B cell (primary cell): ENCODE data around the gene LAPTM4A.

Experiments used
- EZH2 ChIP-seq: IDR thresholded peaks from 2 replicates; pipeline ENCODE4 v1.6.1; 2012; ENCODE audit warnings: borderline replicate concordance, low read depth, mild to moderate bottlenecking, moderate library complexity, low read length; ENCODE audit not compliant: insufficient read depth, poor library complexity, severe bottlenecking
- TF ChIP-seq, protein P1 (sequence below): fragments of 200-600 bp; IDR thresholded peaks from one replicate; pipeline ENCODE4 v1.8.0; 2022; ENCODE audit warnings: antibody characterized with exemption, mild to moderate bottlenecking

- TF ChIP-seq, protein P1, sequence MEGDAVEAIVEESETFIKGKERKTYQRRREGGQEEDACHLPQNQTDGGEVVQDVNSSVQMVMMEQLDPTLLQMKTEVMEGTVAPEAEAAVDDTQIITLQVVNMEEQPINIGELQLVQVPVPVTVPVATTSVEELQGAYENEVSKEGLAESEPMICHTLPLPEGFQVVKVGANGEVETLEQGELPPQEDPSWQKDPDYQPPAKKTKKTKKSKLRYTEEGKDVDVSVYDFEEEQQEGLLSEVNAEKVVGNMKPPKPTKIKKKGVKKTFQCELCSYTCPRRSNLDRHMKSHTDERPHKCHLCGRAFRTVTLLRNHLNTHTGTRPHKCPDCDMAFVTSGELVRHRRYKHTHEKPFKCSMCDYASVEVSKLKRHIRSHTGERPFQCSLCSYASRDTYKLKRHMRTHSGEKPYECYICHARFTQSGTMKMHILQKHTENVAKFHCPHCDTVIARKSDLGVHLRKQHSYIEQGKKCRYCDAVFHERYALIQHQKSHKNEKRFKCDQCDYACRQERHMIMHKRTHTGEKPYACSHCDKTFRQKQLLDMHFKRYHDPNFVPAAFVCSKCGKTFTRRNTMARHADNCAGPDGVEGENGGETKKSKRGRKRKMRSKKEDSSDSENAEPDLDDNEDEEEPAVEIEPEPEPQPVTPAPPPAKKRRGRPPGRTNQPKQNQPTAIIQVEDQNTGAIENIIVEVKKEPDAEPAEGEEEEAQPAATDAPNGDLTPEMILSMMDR: no peak
- TF ChIP-seq EZH2: no peak
These were observed 15.3 kb downstream of the LAPTM4A start for GRCh38 chr2:20035955-20036666.
